Panc1 (cell line): Measurements from ENCODE around the gene HACD4. TPM values are rescaled to one million over a fixed set of nuclear protein-coding genes. Genes with fewer than 3 reads are reported as not detected.

Experiments
- ATAC-seq: fragments of 200-7000 bp; cut with Tn5 transposase; 2 replicates; pipeline ENCODE4 v1.9.1; 2020; ENCODE audit warnings: mild to moderate bottlenecking, moderate library complexity
- BruUV-seq: library from RNA; stranded (reverse); fragments of 400-500 nt; replicated peaks from 2 replicates; lab custom pipeline; 2021; lab: Mats Ljungman, UMichigan
- CTCF ChIA-PET: fragments of 300-600 bp; sonication (Branson Sonifier 250); formaldehyde crosslinking; loops from one replicate; lab custom pipeline; 2022; ENCODE audit warnings: antibody characterized with exemption; lab: Charles Lee
- POLR2A ChIA-PET: fragments of 300-600 bp; sonication (Branson Sonifier 250); formaldehyde crosslinking; loops from one replicate; lab custom pipeline; 2022; ENCODE audit warnings: antibody characterized with exemption; lab: Charles Lee
- DNase-seq: peaks from one replicate; pipeline ENCODE4 v3.0.0-alpha.2; 2010; ENCODE audit warnings: low read depth, low spot score
- H3K27ac ChIP-seq: 2 replicates; pipeline ENCODE4 v1.5.1; 2011; ENCODE audit warnings: mild to moderate bottlenecking, low read length, inconsistent platforms
- H3K27me3 ChIP-seq: fragments of 200-500 bp; sonication (Bioruptor generic); 2 replicates; pipeline ENCODE4 v1.6.0; 2014; ENCODE audit warnings: low read length, inconsistent platforms; ENCODE audit not compliant: control insufficient read depth, insufficient read depth
- H3K36me3 ChIP-seq: fragments of 200-500 bp; sonication (Bioruptor generic); 2 replicates; pipeline ENCODE4 v1.5.1; 2014; ENCODE audit warnings: inconsistent platforms, mild to moderate bottlenecking, low read length, moderate library complexity; ENCODE audit not compliant: control insufficient read depth, insufficient read depth
- H3K4me1 ChIP-seq: 2 replicates; pipeline ENCODE4 v1.5.1; 2011; ENCODE audit warnings: inconsistent platforms, mild to moderate bottlenecking, low read length, moderate library complexity; ENCODE audit not compliant: control insufficient read depth, insufficient read depth
- H3K4me3 ChIP-seq, 2 experiments: 2 replicates each; pipeline ENCODE4 v1.5.1; 2011 to 2012; ENCODE audit warnings: low read depth in 2 of 2, low read length in 2 of 2, mild to moderate bottlenecking in 2 of 2, inconsistent platforms in 1 of 2, moderate library complexity in 1 of 2
- H3K9me3 ChIP-seq: fragments of 200-500 bp; sonication (Bioruptor generic); 2 replicates; pipeline ENCODE4 v1.5.1; 2014; ENCODE audit warnings: low read depth, mild to moderate bottlenecking, inconsistent platforms, low read length, moderate library complexity; ENCODE audit not compliant: control insufficient read depth, insufficient read depth
- CTCF ChIP-seq: fragments of 450-650 bp; IDR thresholded peaks from 2 replicates; pipeline ENCODE4 v1.5.1; 2017; ENCODE audit warnings: mild to moderate bottlenecking
- POLR2AphosphoS5 ChIP-seq: IDR thresholded peaks from 2 replicates; pipeline ENCODE4 v1.6.1; 2012; ENCODE audit warnings: mild to moderate bottlenecking, low read depth, low read length, moderate library complexity
- SIN3A ChIP-seq: IDR thresholded peaks from 2 replicates; pipeline ENCODE4 v1.6.1; 2012; ENCODE audit warnings: low read depth, mild to moderate bottlenecking, low read length, moderate library complexity, borderline replicate concordance; ENCODE audit not compliant: insufficient read depth
- TCF7L2 ChIP-seq: IDR thresholded peaks from 2 replicates; pipeline ENCODE4 v1.6.1; 2011; ENCODE audit warnings: mild to moderate bottlenecking, low read depth, low read length, inconsistent platforms
- in situ Hi-C: cut with HindIII; loops from 2 replicates; pipeline ENCODE4 v1.10.0; 2016; ENCODE audit warnings: low sequenced_read_pairs, low pct_unique_long_range_greater_than_20kb
- intact Hi-C: fragments of 100-400 bp; cut with micrococcal nuclease; formaldehyde crosslinking; loops from one replicate; pipeline ENCODE4 v1.10.0; 2022; ENCODE audit not compliant: unreplicated experiment
- total RNA-seq: library from RNA; stranded (reverse); gene quantifications from one replicate; pipeline ENCODE4 v1.2.1, GENCODE V29; 2021; ENCODE audit not compliant: unreplicated experiment
- TF ChIP-seq, protein P1 (sequence below), 2 experiments: IDR thresholded peaks; 2 replicates each; pipeline ENCODE4 v1.6.1; 2011 to 2012; ENCODE audit warnings: low read depth in 2 of 2, control low read depth in 1 of 2, low read length in 1 of 2, mild to moderate bottlenecking in 1 of 2, moderate library complexity in 1 of 2; ENCODE audit not compliant: insufficient read depth in 1 of 2

Gene HACD4
- total RNA-seq, 1 experiment from 2014 or later = 0.13 TPM

DNA sequence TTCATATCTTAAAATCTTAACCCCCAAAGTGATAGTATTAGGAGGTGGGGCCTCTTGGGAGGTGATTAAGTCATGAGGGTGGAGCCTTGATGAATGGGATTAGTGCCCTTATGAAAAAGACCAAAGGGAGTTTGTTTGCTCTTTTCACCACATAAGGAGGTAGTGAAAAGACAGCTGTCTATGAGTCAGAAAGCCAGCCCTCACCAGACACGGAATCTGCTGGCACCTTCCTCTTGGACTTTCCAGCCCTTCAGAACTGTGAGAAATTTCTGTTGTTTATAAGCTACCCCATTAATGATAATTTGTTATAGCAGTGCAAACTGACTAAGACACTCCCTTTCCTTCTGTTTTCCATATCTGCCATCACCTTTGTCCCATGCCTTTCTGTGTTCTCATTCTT is 25.5 kb upstream of the HACD4 start:
- H3K9me3 ChIP-seq = no peaks in the 10 kb centered on the region
- no peaks in the 10 kb centered on the region for H3K27me3 ChIP-seq
- intact Hi-C loops = no loop called here
- CTCF ChIA-PET = no interaction called here
- TF ChIP-seq POLR2AphosphoS5 = no peak
- no peak for TF ChIP-seq TCF7L2
- no peak for TF ChIP-seq SIN3A
- no peak for TF ChIP-seq CTCF
- TF ChIP-seq, protein P1, sequence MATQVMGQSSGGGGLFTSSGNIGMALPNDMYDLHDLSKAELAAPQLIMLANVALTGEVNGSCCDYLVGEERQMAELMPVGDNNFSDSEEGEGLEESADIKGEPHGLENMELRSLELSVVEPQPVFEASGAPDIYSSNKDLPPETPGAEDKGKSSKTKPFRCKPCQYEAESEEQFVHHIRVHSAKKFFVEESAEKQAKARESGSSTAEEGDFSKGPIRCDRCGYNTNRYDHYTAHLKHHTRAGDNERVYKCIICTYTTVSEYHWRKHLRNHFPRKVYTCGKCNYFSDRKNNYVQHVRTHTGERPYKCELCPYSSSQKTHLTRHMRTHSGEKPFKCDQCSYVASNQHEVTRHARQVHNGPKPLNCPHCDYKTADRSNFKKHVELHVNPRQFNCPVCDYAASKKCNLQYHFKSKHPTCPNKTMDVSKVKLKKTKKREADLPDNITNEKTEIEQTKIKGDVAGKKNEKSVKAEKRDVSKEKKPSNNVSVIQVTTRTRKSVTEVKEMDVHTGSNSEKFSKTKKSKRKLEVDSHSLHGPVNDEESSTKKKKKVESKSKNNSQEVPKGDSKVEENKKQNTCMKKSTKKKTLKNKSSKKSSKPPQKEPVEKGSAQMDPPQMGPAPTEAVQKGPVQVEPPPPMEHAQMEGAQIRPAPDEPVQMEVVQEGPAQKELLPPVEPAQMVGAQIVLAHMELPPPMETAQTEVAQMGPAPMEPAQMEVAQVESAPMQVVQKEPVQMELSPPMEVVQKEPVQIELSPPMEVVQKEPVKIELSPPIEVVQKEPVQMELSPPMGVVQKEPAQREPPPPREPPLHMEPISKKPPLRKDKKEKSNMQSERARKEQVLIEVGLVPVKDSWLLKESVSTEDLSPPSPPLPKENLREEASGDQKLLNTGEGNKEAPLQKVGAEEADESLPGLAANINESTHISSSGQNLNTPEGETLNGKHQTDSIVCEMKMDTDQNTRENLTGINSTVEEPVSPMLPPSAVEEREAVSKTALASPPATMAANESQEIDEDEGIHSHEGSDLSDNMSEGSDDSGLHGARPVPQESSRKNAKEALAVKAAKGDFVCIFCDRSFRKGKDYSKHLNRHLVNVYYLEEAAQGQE (IDR thresholded peaks at IDR 0.05; ENCODE audit: insufficient read depth in 1 of 2, low read depth in 2 of 2, low read length in 1 of 2) = no peak
- BruUV-seq = no TSS peak
- ATAC-seq (no peak), DNase-seq (no peak)
- in situ Hi-C loops = no loop called here
- no peaks in the 10 kb centered on the region for H3K4me1 ChIP-seq
- no peaks in the 10 kb centered on the region for H3K36me3 ChIP-seq
- H3K27ac ChIP-seq = no peak overlapping the region
- POLR2A ChIA-PET = no interaction called here
- no peak overlapping the region for H3K4me3 ChIP-seq

GRCh38 chr9:21053851-21054250 is 22.4 kb upstream of the HACD4 start:
- no peaks in the 10 kb centered on the region for H3K27me3 ChIP-seq
- no peak overlapping the region for H3K4me3 ChIP-seq
- in situ Hi-C loops (no loop called here), intact Hi-C loops (no loop called here)
- TF ChIP-seq TCF7L2 = no peak
- no peak for TF ChIP-seq SIN3A
- no peak for TF ChIP-seq CTCF
- no peak for TF ChIP-seq POLR2AphosphoS5
- TF ChIP-seq, protein P1 (IDR thresholded peaks at IDR 0.05; ENCODE audit: insufficient read depth in 1 of 2, low read depth in 2 of 2, low read length in 1 of 2) = no peak
- no TSS peak for BruUV-seq
- H3K27ac ChIP-seq = no peak overlapping the region
- ChIA-PET POLR2A (no interaction called here), CTCF (no interaction called here)
- H3K9me3 ChIP-seq = no peaks in the 10 kb centered on the region
- ATAC-seq (no peak), DNase-seq (no peak)
- no peaks in the 10 kb centered on the region for H3K36me3 ChIP-seq
- no peaks in the 10 kb centered on the region for H3K4me1 ChIP-seq
